Measurements from ENCODE around the gene OPN4.

OPN4 gene

DNA sequence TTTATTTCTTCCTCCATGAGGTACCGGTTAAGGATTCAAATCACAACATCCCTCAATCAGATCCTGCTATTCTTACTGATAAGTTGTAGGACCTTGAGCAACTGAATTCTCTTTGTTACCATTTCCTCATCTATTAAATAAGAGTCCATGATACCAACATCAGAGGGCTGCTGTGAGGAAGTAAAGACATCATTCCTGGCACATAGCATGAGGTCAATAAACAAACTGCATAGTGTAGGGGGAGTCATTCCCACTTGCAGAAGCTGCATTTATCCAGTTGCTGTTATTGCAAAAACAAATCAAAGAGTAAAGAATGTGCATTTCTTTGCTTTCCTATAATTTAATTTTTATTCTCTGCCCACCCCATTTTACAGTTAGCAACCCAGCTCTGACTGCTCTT, 50.8 kb downstream of the OPN4 start:
- H3K36me3 Mint-ChIP-seq (ENCODE audit: low read depth) = no peaks in the 10 kb centered on the region
- peaks cover 23% of the 10 kb centered on the region for H3K4me1 Mint-ChIP-seq
- DNase-seq = no peak
- H3K4me3 Mint-ChIP-seq = no peak overlapping the region
- H3K27me3 Mint-ChIP-seq (ENCODE audit: low read depth, poor library complexity) = peaks cover 9% of the 10 kb centered on the region
- no peak overlapping the region for H3K27ac Mint-ChIP-seq
- TF ChIP-seq CTCF (IDR thresholded peaks at IDR 0.05) = no peak
- no peaks in the 10 kb centered on the region for H3K9me3 Mint-ChIP-seq

- Mint-ChIP-seq H3K27me3 (ENCODE audit: low read depth, poor library complexity) (peaks cover 9% of the 10 kb centered on the region), H3K4me3 (no peak overlapping the region), H3K4me1 (peaks cover 30% of the 10 kb centered on the region), H3K36me3 (ENCODE audit: low read depth) (no peaks in the 10 kb centered on the region), H3K27ac (no peak overlapping the region), H3K9me3 (no peaks in the 10 kb centered on the region)
- no peak for DNase-seq
- no peak for TF ChIP-seq CTCF (IDR thresholded peaks at IDR 0.05)
Observed at GRCh38 chr10:86705905-86706304, 51.6 kb downstream of the OPN4 start.

DNA sequence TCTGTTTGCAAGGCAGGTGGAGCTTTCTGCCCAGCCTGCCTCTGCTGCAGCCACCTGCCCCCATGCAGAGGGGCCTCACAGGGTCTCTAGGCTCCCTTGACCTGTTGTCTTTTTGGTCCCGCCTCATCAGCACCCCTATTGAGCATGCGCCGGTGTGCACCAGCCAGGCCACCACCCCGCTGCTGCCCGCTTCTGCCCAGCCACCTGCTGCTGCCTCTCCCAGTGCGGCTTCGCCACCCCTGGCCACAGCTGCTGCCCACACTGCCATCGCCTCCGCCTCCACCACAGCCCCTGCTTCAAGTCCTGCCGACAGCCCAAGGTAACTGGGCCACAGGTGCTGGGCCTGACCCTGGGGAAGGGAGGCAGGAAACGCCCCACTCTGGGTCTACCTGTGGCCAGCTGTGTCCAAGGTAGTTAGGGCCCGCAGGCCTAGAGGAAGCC, 52.1 kb downstream of the OPN4 start:
- TF ChIP-seq CTCF (IDR thresholded peaks at IDR 0.05) = no peak
- DNase-seq = no peak
- Mint-ChIP-seq H3K27me3 (ENCODE audit: low read depth, poor library complexity) (peaks cover 9% of the 10 kb centered on the region), H3K36me3 (ENCODE audit: low read depth) (no peaks in the 10 kb centered on the region), H3K4me3 (no peak overlapping the region), H3K4me1 (peaks cover 32% of the 10 kb centered on the region), H3K27ac (no peak overlapping the region), H3K9me3 (no peaks in the 10 kb centered on the region)

GRCh38 chr10:86706977-86707376, 52.6 kb downstream of the OPN4 start:
- H3K4me3 Mint-ChIP-seq = no peak overlapping the region
- peaks cover 33% of the 10 kb centered on the region for H3K4me1 Mint-ChIP-seq
- no peaks in the 10 kb centered on the region for H3K36me3 Mint-ChIP-seq (ENCODE audit: low read depth)
- TF ChIP-seq CTCF (IDR thresholded peaks at IDR 0.05) = no peak
- peaks cover 9% of the 10 kb centered on the region for H3K27me3 Mint-ChIP-seq (ENCODE audit: low read depth, poor library complexity)
- DNase-seq = no peak
- no peaks in the 10 kb centered on the region for H3K9me3 Mint-ChIP-seq
- no peak overlapping the region for H3K27ac Mint-ChIP-seq

GRCh38 chr10:86707505-86707904, 53.2 kb downstream of the OPN4 start:
- DNase-seq = no peak

More at GRCh38 chr10:86707505-86707904, 53.2 kb downstream of the OPN4 start:
- TF ChIP-seq CTCF (IDR thresholded peaks at IDR 0.05) = no peak
- Mint-ChIP-seq H3K4me1 (peaks cover 37% of the 10 kb centered on the region), H3K36me3 (ENCODE audit: low read depth) (no peaks in the 10 kb centered on the region), H3K4me3 (no peak overlapping the region), H3K27me3 (ENCODE audit: low read depth, poor library complexity) (peaks cover 6% of the 10 kb centered on the region), H3K9me3 (no peaks in the 10 kb centered on the region), H3K27ac (no peak overlapping the region)
